Stimulated activated naive CD8-positive, alpha-beta T cell treated with anti-CD3 and anti-CD28 coated beads, Interleukin-15, Interleukin-2, amounts not matched to agents 100 ng/mL and 50 ng/mL, for 24 hours (primary cell): ENCODE measurements around the gene IRF2BP2.
A peak's percentile ranks its signal among the peaks of the same experiment; 100 is the strongest.

Experiments used
- H3K27ac Mint-ChIP-seq: one replicate; pipeline ENCODE4 v1.8.0; 2021; ENCODE audit warnings: mild to moderate bottlenecking, mixed read lengths
- H3K27me3 Mint-ChIP-seq: one replicate; pipeline ENCODE4 v1.8.0; 2021; ENCODE audit warnings: mixed read lengths
- H3K36me3 Mint-ChIP-seq: one replicate; pipeline ENCODE4 v1.8.0; 2021; ENCODE audit warnings: low read depth, mixed read lengths
- H3K4me1 Mint-ChIP-seq: one replicate; pipeline ENCODE4 v1.8.0; 2021; ENCODE audit warnings: low read depth, mixed read lengths
- H3K4me3 Mint-ChIP-seq: one replicate; pipeline ENCODE4 v1.8.0; 2021; ENCODE audit warnings: mild to moderate bottlenecking, mixed read lengths
- H3K9me3 Mint-ChIP-seq: one replicate; pipeline ENCODE4 v1.8.0; 2021; ENCODE audit warnings: mixed read lengths

Gene IRF2BP2

DNA sequence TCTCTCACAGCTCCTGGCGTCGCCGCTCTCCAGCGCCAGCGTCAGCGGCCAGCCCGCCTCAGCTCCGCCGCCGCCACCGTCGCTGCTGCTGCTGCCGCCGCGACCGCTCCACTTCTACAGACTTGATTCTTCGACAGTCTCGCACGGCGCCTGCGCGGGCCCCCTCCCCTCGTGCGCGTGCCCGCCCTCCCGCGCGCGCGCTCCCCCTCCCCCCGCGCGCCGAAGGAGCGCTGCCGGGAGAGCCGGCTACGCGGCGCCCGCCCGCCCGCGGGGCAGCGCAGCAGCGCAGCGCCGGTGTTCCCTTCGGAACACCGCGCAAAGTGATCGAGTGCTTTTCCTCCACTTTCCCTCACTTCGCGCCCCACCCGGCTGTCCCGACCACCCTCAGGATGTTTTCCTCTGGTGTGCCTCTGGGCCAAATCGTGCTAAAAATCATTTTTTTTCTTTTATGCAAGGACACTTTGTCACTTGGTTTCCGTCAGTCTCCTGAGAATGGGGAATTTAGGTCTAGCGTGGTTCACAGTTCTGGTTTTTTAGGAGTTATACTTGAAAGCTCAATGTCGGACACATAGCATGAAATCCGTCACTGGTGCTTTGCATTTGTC is at the start of gene IRF2BP2:
TSS of gene IRF2BP2 (minus strand) at position 118 of the 605 bp plus-strand sequence. CDS start 684 bp downstream, outside the sequence.
- peaks cover 36% of the 10 kb centered on the region for H3K36me3 Mint-ChIP-seq
- H3K4me1 Mint-ChIP-seq: peaks cover 58% of the 10 kb centered on the region
- H3K9me3 Mint-ChIP-seq: no peaks in the 10 kb centered on the region
- H3K27me3 Mint-ChIP-seq: no peaks in the 10 kb centered on the region
- peak within 1 kb of the TSS; percentile 94 for H3K4me3 Mint-ChIP-seq
- peak within 1 kb of the TSS; percentile 99 for H3K27ac Mint-ChIP-seq

DNA sequence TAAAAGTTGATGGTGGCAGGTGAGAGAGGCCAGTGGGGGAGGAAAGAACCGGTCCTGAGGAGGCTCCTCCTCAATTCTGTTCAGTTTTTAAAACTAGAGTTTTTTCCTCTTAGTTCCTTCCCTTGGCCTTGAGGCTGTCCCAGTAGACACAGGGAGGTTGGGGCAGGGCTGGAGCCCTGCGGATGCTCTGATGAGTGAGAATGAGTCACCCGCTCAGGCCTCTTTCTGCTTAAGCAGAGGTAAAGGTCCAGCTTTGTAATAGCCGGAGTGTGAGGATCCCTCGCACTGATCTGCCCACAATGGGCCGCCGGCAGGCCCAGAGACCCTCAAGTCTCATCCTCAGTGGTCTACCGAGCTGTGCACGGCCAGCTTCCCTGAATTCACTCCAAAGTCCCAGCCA is 49.6 kb upstream of the IRF2BP2 start:
- Mint-ChIP-seq H3K4me3 (no peak overlapping the region), H3K36me3 (no peaks in the 10 kb centered on the region), H3K9me3 (no peaks in the 10 kb centered on the region), H3K27ac (no peak overlapping the region), H3K27me3 (no peaks in the 10 kb centered on the region), H3K4me1 (peaks cover 19% of the 10 kb centered on the region)

DNA sequence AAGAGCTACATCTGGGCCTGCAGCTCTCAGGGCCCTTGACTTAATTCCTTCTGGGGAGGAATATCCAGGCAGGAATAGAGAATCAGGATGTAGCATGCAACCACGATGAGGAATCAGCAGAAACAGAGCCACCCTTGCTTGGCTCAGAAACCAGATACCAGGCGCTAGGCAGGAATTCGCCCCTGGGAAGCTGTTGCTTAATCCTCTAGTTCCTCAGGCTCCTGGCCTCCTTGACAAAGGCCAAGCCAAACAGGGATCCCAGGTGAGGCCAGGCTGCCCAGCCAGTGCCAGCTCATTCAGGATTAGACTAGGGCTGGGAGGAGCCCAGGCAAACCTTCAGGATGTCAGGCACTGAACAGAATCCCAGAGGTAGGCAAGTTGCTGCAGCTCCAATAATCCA is 48.2 kb upstream of the IRF2BP2 start:
- Mint-ChIP-seq H3K27ac (no peak overlapping the region), H3K27me3 (no peaks in the 10 kb centered on the region)

GRCh38 chr1:234656944-234657654 is 47.1 kb upstream of the IRF2BP2 start:
- no peaks in the 10 kb centered on the region for H3K36me3 Mint-ChIP-seq
- H3K9me3 Mint-ChIP-seq: no peaks in the 10 kb centered on the region
- H3K4me1 Mint-ChIP-seq: peaks cover 19% of the 10 kb centered on the region
- H3K27ac Mint-ChIP-seq: no peak overlapping the region
- no peaks in the 10 kb centered on the region for H3K27me3 Mint-ChIP-seq
- no peak overlapping the region for H3K4me3 Mint-ChIP-seq

More for the DNA sequence above, 48.2 kb upstream of the IRF2BP2 start:
- peaks cover 19% of the 10 kb centered on the region for H3K4me1 Mint-ChIP-seq
- H3K36me3 Mint-ChIP-seq: no peaks in the 10 kb centered on the region
- H3K9me3 Mint-ChIP-seq: no peaks in the 10 kb centered on the region
- H3K4me3 Mint-ChIP-seq: no peak overlapping the region

GRCh38 chr1:234656070-234656895 is 46.3 kb upstream of the IRF2BP2 start:
- H3K27me3 Mint-ChIP-seq: no peaks in the 10 kb centered on the region
- no peaks in the 10 kb centered on the region for H3K9me3 Mint-ChIP-seq
- peak overlapping the region; percentile 5 for H3K27ac Mint-ChIP-seq
- peaks cover 19% of the 10 kb centered on the region for H3K4me1 Mint-ChIP-seq
- H3K36me3 Mint-ChIP-seq: no peaks in the 10 kb centered on the region
- no peak overlapping the region for H3K4me3 Mint-ChIP-seq

- H3K4me3 Mint-ChIP-seq: no peak overlapping the region
- no peaks in the 10 kb centered on the region for H3K27me3 Mint-ChIP-seq
- H3K9me3 Mint-ChIP-seq: no peaks in the 10 kb centered on the region
- peak overlapping the region; percentile 5 for H3K27ac Mint-ChIP-seq
- peaks cover 19% of the 10 kb centered on the region for H3K4me1 Mint-ChIP-seq
- H3K36me3 Mint-ChIP-seq: no peaks in the 10 kb centered on the region
Measured at GRCh38 chr1:234655328-234656069, 45.5 kb upstream of the IRF2BP2 start.

DNA sequence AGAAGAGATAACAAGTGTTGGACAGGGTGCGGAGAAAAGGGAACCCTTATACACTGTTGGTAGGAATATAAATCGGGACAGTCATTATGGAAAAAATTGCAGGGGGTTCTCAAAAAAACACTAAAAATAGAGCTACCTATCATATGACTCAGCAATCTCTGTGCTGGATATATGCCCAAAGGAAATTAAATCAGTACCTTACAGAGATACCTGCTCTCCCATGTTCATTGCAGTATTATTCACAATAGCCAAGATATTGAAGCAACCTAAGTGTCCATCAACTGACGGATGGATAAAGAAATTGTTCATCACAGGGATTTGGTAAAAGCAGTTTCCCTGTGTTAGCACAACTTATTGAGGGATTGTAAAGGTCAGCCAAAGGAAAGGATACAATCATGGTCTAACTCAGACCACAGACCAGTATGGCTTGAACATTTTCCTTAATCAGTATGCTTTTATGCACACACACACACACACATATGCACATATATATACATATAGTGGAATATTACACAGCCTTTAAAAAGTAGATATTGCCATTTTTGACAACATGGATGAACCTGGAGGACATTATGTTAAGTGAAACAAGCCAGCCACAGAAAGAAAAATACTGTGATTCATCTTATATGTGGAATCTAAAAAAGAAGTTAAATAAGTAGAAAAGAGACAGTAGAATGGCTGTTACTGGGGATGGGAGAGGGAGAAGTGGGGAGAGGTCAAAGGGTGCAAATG is 44.2 kb upstream of the IRF2BP2 start:
- no peak overlapping the region for H3K27ac Mint-ChIP-seq

DNA sequence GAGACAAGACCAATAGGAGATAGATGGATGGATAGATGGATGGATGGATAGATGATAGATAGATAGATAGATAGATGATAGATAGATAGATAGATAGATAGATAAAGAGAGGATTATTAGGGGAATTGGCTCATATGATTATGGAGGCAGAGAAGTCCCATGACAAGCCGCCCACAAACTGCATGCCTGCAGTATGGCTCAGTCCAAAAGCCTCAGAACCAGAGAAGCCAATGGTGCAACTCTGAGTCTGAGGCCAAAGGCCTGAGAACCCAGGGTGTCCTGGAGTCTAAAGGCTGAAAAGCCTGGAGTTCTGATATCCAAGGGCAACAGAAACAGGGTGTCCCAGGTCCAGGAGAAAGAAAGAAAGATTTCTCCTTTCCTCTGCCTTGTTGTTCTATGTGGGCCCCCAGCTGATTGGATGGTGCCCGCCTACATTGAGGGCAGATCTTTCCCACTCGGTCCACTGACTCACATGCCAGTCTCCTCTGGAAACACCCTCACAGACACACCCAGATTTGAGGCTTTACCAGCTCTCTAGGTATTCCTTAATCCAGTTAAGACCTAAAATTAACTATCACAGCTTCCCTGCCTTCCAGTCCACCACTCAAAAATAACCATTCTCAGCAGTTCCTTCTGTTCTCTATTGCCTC is 39.6 kb upstream of the IRF2BP2 start:
- H3K36me3 Mint-ChIP-seq: no peaks in the 10 kb centered on the region
- H3K4me3 Mint-ChIP-seq: no peak overlapping the region
- H3K9me3 Mint-ChIP-seq: peaks cover 9% of the 10 kb centered on the region
- no peak overlapping the region for H3K27ac Mint-ChIP-seq
- H3K4me1 Mint-ChIP-seq: no peaks in the 10 kb centered on the region
- H3K27me3 Mint-ChIP-seq: no peaks in the 10 kb centered on the region

More for the DNA sequence above, 44.2 kb upstream of the IRF2BP2 start:
- Mint-ChIP-seq H3K4me3 (no peak overlapping the region), H3K9me3 (peaks cover 2% of the 10 kb centered on the region), H3K27me3 (no peaks in the 10 kb centered on the region), H3K36me3 (no peaks in the 10 kb centered on the region), H3K4me1 (peaks cover 19% of the 10 kb centered on the region)

DNA sequence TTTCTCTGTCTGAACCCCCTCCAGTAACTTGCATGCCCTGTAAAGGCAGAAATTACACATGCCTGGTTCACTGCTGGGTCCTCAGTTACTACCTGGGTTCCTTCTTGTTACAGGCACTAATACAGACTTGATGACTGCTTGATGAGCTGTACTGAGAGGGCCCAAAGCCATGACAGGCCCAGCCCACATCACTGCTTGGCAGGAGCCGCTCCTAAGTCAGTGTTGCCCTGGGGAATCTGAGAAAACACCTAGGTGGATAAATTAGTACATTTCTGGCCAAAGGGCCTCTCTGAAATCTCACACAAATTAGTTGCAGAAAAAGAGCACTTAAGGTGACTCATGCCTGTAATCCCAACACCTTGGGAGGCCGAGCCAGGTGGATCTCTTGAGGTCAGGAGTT is 37.8 kb upstream of the IRF2BP2 start:
- Mint-ChIP-seq H3K36me3 (no peaks in the 10 kb centered on the region), H3K4me1 (no peaks in the 10 kb centered on the region), H3K27ac (no peak overlapping the region), H3K27me3 (no peaks in the 10 kb centered on the region), H3K9me3 (peaks cover 9% of the 10 kb centered on the region), H3K4me3 (no peak overlapping the region)

GRCh38 chr1:234647245-234647644 is 37.3 kb upstream of the IRF2BP2 start:
- no peaks in the 10 kb centered on the region for H3K36me3 Mint-ChIP-seq

DNA sequence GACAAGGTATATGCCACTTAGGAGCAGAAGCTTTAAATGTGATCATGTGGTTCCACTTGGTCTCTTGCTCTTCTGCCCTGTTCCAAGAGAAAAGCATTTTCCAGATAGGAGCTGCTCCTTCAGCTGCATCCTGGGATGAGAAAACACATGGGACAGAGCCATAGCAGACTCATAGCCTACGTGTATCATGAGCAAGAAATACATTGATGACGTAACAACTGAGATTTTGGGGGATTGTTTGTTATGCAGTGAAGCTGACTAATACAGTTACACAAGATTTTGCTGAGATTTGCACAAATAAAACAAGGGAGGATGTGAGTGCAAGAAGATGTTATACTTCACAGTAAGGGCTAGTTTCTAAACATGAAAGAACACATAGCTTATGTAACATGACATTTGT is 36.0 kb upstream of the IRF2BP2 start:
- Mint-ChIP-seq H3K4me1 (no peaks in the 10 kb centered on the region), H3K9me3 (peaks cover 9% of the 10 kb centered on the region), H3K4me3 (no peak overlapping the region), H3K27me3 (no peaks in the 10 kb centered on the region), H3K27ac (no peak overlapping the region), H3K36me3 (no peaks in the 10 kb centered on the region)

More at GRCh38 chr1:234647245-234647644, 37.3 kb upstream of the IRF2BP2 start:
- H3K4me3 Mint-ChIP-seq: no peak overlapping the region
- no peak overlapping the region for H3K27ac Mint-ChIP-seq
- no peaks in the 10 kb centered on the region for H3K27me3 Mint-ChIP-seq
- H3K4me1 Mint-ChIP-seq: no peaks in the 10 kb centered on the region
- peaks cover 9% of the 10 kb centered on the region for H3K9me3 Mint-ChIP-seq

DNA sequence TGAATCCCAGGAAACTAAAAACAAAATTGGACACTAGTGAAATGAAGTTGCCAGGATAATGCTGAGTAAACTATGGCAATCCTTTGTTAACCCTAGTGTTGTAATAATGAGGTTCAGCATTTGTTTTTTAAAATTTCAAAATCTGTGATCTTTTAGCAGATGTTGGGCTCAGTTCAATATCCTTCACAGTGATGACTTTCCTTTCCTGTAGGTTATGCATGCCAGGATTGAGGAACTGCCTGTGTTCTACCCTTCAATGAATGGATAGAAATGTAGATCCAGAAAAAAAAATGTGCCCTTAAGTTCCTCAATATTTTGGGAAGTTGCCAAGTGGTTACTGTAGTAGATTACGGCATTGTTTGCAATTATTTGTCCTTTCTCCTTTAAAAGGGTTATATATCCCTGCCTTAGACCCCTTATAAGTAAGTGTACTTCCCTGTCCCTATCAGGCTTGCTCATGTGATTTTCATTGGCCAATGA is 35.5 kb upstream of the IRF2BP2 start:
- no peaks in the 10 kb centered on the region for H3K36me3 Mint-ChIP-seq
- no peak overlapping the region for H3K27ac Mint-ChIP-seq
- H3K27me3 Mint-ChIP-seq: no peaks in the 10 kb centered on the region
- no peaks in the 10 kb centered on the region for H3K4me1 Mint-ChIP-seq
- no peak overlapping the region for H3K4me3 Mint-ChIP-seq
- H3K9me3 Mint-ChIP-seq: peaks cover 9% of the 10 kb centered on the region

DNA sequence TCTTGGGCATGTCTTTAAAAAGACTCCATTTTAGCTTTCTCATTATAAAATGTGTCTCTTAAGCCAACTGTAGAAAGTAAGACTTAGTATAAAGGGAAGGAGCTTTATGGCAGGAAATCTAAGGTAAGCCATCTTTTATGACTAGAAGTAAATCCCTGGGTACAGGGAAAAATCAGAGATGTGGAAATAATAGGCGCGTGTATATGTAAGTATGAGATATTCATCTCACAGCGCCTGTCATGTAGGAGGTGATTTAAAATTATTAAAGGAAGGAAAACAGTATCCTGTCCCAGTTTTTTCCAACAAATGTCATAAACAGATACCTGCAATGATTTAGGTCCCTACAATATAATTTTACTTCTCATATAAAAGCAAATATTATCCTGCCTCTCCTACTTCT is 35.0 kb upstream of the IRF2BP2 start:
- no peak overlapping the region for H3K27ac Mint-ChIP-seq
- no peak overlapping the region for H3K4me3 Mint-ChIP-seq
- H3K36me3 Mint-ChIP-seq: no peaks in the 10 kb centered on the region
- H3K4me1 Mint-ChIP-seq: no peaks in the 10 kb centered on the region
- peaks cover 9% of the 10 kb centered on the region for H3K9me3 Mint-ChIP-seq
- no peaks in the 10 kb centered on the region for H3K27me3 Mint-ChIP-seq

DNA sequence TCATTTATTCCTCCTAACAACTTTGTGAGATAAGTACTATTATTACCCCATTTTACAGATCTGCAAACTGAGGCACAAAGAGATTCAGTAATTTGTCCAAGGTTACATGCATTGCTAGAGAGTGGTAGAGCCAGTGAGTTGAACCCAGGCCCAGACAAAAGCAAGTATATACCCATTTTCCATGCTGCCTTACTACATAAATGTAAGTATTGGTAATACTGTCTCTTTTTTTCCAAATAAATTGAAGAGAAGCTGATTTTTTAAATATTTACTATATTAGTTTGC is 33.8 kb upstream of the IRF2BP2 start:
- no peaks in the 10 kb centered on the region for H3K27me3 Mint-ChIP-seq
- H3K4me1 Mint-ChIP-seq: no peaks in the 10 kb centered on the region
- no peaks in the 10 kb centered on the region for H3K36me3 Mint-ChIP-seq
- H3K9me3 Mint-ChIP-seq: peaks cover 6% of the 10 kb centered on the region
- H3K27ac Mint-ChIP-seq: no peak overlapping the region
- no peak overlapping the region for H3K4me3 Mint-ChIP-seq
